HG02759 (cell line): ENCODE results near the gene NANOS2.

Experiments
- ATAC-seq: cut with Tn5 transposase; IDR thresholded peaks from one replicate; pipeline ENCODE4 v1.9.1; 2021; ENCODE audit warnings: mild to moderate bottlenecking, moderate library complexity; ENCODE audit not compliant: unreplicated experiment

Gene NANOS2

GRCh38 chr19:45913874-45914830 lies at the start of gene NANOS2:
TSS of gene NANOS2 (minus strand) at chr19:45914778. CDS start at chr19:45914693, 85 bp downstream.
- no peak for ATAC-seq

- no peak for ATAC-seq
Observed at GRCh38 chr19:45962021-45962420, 47.4 kb upstream of the NANOS2 start.

- ATAC-seq: no peak
Observed at GRCh38 chr19:45960595-45961235, 46.1 kb upstream of the NANOS2 start.

- ATAC-seq: no peak
Observed at GRCh38 chr19:45959517-45960025, 45.0 kb upstream of the NANOS2 start.

- ATAC-seq: no peak
Observed at GRCh38 chr19:45958769-45959516, 44.4 kb upstream of the NANOS2 start.

GRCh38 chr19:45958320-45958719 lies 43.7 kb upstream of the NANOS2 start:
- ATAC-seq: no peak

- ATAC-seq: no peak
Observed at GRCh38 chr19:45955905-45956608, 41.5 kb upstream of the NANOS2 start.

- ATAC-seq: no peak
Observed at GRCh38 chr19:45954156-45954555, 39.6 kb upstream of the NANOS2 start.

- no peak for ATAC-seq
Observed at GRCh38 chr19:45953676-45954075, 39.1 kb upstream of the NANOS2 start.

GRCh38 chr19:45952686-45953505 lies 38.3 kb upstream of the NANOS2 start:
- ATAC-seq: no peak

GRCh38 chr19:45952341-45952685 lies 37.7 kb upstream of the NANOS2 start:
- ATAC-seq: no peak

- ATAC-seq: no peak
Observed at GRCh38 chr19:45947926-45948325, 33.3 kb upstream of the NANOS2 start.

GRCh38 chr19:45940515-45940805 lies 25.9 kb upstream of the NANOS2 start:
- ATAC-seq: no peak

GRCh38 chr19:45939792-45940514 lies 25.4 kb upstream of the NANOS2 start:
- no peak for ATAC-seq

GRCh38 chr19:45938733-45939319 lies 24.2 kb upstream of the NANOS2 start:
- no peak for ATAC-seq

GRCh38 chr19:45935267-45935666 lies 20.7 kb upstream of the NANOS2 start:
- ATAC-seq: no peak

GRCh38 chr19:45934551-45935230 lies 20.1 kb upstream of the NANOS2 start:
- ATAC-seq: no peak

- ATAC-seq: no peak
Observed at GRCh38 chr19:45933759-45934158, 19.2 kb upstream of the NANOS2 start.
